Stimulated activated memory B cell treated with anti-CD40 and anti-IgM and Interleukin-4, amounts not matched to agents 10 μg/mL and 1 μg/mL and 100 μg/mL, for 72 hours (primary cell): ENCODE data around the gene RAB37.

Source experiments
- ATAC-seq: fragments of 150-1000 bp; cut with Tn5 transposase; 2 replicates; pipeline ENCODE4 v1.10.0; 2021
- H3K27ac Mint-ChIP-seq: one replicate; pipeline ENCODE4 v1.8.0; 2022; ENCODE audit warnings: mild to moderate bottlenecking, mixed read lengths
- H3K27me3 Mint-ChIP-seq: one replicate; pipeline ENCODE4 v1.8.0; 2022; ENCODE audit warnings: mixed read lengths
- H3K36me3 Mint-ChIP-seq: one replicate; pipeline ENCODE4 v1.8.0; 2022; ENCODE audit warnings: mixed read lengths
- H3K4me1 Mint-ChIP-seq: one replicate; pipeline ENCODE4 v1.8.0; 2022; ENCODE audit warnings: mixed read lengths
- H3K4me3 Mint-ChIP-seq: one replicate; pipeline ENCODE4 v1.8.0; 2022; ENCODE audit warnings: mild to moderate bottlenecking, moderate library complexity, mixed read lengths
- H3K9me3 Mint-ChIP-seq: one replicate; pipeline ENCODE4 v1.8.0; 2022; ENCODE audit warnings: mixed read lengths

The RAB37 gene

DNA sequence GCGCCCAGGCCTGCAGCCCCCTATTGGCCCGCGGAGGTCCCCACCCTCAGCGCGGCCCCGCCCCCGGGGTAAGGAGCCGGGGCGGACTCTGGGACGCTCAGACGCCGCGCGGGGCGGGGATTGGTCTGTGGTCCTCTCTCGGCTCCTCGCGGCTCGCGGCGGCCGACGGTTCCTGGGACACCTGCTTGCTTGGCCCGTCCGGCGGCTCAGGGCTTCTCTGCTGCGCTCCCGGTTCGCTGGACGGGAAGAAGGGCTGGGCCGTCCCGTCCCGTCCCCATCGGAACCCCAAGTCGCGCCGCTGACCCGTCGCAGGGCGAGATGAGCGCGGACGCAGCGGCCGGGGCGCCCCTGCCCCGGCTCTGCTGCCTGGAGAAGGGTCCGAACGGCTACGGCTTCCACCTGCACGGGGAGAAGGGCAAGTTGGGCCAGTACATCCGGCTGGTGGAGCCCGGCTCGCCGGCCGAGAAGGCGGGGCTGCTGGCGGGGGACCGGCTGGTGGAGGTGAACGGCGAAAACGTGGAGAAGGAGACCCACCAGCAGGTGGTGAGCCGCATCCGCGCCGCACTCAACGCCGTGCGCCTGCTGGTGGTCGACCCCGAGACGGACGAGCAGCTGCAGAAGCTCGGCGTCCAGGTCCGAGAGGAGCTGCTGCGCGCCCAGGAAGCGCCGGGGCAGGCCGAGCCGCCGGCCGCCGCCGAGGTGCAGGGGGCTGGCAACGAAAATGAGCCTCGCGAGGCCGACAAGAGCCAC lies 11.6 kb downstream of the RAB37 start, which contains the start of gene NHERF1:
TSS of gene NHERF1 (plus strand) at position 100 of the 750 bp plus-strand sequence. CDS start at position 319, 219 bp downstream.
- Mint-ChIP-seq H3K9me3 (no peaks in the 10 kb centered on the region), H3K36me3 (peaks cover 17% of the 10 kb centered on the region), H3K27me3 (no peaks in the 10 kb centered on the region), H3K27ac (peak within 1 kb of the TSS; percentile 82), H3K4me1 (peaks cover 59% of the 10 kb centered on the region), H3K4me3 (peak within 1 kb of the TSS; percentile 95)
- peak; percentile 98 for ATAC-seq

DNA sequence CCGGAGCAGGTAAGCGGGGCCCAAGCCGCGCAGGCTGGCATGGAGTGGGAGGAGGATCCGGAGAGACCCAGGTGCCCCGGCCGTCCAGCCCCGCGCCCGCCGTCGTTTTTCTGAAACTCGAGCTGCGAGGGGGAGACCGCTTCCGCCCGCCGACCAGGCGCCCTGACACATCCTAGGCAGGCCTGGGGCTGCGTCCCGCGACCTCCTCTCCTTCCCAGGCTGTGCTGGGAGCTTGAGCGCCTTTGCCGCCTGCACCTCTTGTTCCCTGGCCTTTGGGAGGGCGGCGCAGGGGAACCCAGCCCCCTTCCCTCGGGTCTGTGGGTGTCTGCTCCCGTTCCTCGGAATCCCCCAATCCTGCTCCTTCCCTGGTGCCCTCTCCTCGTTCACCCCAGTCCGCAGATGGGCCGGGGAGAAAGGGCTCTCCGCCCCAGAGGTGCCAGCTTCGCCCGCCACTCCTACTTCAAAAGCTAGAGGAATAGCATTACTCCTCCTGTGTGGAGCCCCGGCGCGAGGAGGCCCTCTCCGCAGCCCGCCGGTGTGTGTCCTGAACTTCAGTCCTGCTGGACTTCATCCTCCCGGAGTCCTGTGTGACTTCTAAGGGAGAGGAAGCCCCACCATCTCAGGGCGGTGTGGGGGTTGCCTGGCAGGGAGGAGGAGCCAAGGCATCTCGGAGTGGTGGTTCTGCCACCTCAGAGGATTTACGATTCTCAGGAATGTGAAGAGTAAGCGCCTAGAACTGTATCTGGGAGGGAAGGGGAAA lies 12.4 kb downstream of the RAB37 start:
- ATAC-seq = peak; percentile 4
- H3K27ac Mint-ChIP-seq = peak overlapping the region; percentile 82
- H3K4me1 Mint-ChIP-seq = peaks cover 59% of the 10 kb centered on the region
- H3K27me3 Mint-ChIP-seq = no peaks in the 10 kb centered on the region
- no peaks in the 10 kb centered on the region for H3K9me3 Mint-ChIP-seq
- H3K4me3 Mint-ChIP-seq = peak overlapping the region; percentile 95
- peaks cover 17% of the 10 kb centered on the region for H3K36me3 Mint-ChIP-seq

DNA sequence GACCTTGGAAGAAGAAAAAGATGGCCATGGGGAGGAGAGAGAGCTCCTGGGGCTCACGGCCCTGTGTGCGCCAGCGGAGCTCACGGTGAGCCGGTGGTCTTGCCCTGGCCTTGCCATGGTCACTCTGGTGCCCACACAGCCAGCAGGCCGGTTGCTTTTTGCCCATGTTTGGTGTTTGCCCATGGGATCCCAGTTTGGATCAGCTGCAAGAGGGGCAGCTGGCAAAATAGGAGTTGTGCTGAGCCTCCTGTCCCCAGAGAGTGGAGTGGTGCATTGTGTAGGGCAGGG lies 12.9 kb downstream of the RAB37 start:
- Mint-ChIP-seq H3K9me3 (no peaks in the 10 kb centered on the region), H3K4me1 (peaks cover 59% of the 10 kb centered on the region), H3K4me3 (peak overlapping the region; percentile 95), H3K27ac (peak overlapping the region; percentile 82), H3K36me3 (peaks cover 17% of the 10 kb centered on the region), H3K27me3 (no peaks in the 10 kb centered on the region)
- ATAC-seq = no peak

DNA sequence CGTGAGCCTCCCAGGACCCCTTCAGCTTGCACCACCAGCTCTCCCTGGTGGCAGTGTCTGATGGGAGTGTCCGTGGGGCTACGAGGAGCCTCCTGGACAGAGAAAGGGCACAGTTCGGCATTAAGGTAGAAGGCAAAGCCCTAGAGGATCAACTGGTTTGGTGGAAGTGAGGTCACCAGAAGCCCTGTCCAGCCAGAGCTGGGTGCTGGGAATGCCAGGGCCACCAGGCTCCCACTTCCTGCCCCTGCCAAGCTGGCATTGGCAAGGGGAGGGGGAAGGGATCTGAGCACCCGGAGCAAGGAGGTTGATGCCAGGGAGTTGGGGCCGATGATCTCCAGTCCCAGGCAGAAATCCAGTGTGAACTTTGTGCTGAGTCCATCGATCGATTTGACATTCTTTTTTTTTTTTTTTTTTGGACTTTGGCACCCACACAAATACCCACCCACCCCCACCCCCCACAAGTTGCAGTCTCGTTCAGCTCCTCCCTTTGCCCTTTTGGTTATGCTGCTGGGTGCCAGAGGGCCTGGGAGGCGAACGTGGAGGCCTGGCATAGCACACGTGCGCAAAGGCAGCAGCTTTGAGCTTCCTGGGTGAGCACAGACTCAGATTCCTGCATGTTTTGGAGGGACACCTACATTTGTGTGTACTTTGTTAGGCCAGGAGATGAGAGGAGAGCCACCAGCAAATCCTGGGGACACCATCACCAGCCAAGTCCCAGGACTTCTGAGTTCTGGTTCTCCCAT lies 13.4 kb downstream of the RAB37 start:
- Mint-ChIP-seq H3K4me3 (peak overlapping the region; percentile 95), H3K4me1 (peaks cover 63% of the 10 kb centered on the region), H3K27me3 (no peaks in the 10 kb centered on the region), H3K36me3 (peaks cover 17% of the 10 kb centered on the region), H3K9me3 (no peaks in the 10 kb centered on the region), H3K27ac (peak overlapping the region; percentile 82)
- ATAC-seq = no peak

DNA sequence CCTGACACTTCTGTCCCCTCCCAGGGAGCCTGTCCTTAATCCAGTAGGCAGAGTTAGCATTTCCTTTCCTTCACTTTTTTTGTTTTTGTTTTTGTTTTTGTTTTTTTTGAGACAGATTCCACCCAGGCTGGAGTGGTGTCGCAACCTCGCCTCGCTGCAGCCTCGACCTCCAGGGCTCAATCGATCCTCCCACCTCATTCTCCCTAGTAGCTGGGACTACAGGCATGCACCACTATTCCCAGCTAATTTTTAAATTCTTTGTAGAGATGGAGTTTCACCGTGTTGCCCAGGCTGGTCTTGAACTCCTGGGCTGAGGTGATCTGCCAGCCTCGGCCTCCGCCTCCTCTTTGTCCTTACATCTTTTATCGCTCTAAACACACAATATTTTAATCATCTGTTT lies 15.4 kb downstream of the RAB37 start:
- peaks cover 73% of the 10 kb centered on the region for H3K4me1 Mint-ChIP-seq
- ATAC-seq = no peak
- no peak overlapping the region for H3K4me3 Mint-ChIP-seq
- H3K27ac Mint-ChIP-seq = no peak overlapping the region
- no peaks in the 10 kb centered on the region for H3K9me3 Mint-ChIP-seq
- no peaks in the 10 kb centered on the region for H3K27me3 Mint-ChIP-seq
- H3K36me3 Mint-ChIP-seq = peaks cover 17% of the 10 kb centered on the region

DNA sequence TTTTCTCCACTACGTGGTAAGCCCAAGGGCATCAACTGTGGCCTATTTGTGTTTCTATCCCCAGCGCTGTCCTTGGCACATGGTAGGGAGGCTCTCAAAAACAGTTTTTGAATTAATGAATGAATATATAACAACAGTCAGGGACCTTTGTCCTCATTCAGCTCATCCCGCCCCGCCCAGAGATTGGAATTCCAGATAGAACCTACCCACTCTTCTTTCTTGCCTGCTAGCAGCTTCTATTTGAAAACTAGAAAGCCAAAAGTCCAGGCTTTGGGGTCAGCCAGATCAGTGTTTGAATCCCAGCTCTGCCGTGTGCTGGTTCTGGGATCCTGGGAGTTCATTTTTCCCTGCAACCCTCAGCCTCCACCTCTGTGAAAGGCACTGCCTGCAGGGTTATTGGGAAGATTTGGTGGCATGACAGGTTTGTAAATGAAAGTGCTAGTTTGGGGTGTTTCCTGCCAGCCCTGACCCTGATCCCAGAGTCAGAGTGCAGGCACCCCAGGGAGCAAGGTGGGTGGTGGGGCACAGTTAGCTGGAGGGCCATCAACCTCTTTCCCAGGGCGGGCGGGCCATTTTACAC lies 15.9 kb downstream of the RAB37 start:
- peaks cover 78% of the 10 kb centered on the region for H3K4me1 Mint-ChIP-seq
- H3K4me3 Mint-ChIP-seq = no peak overlapping the region
- no peaks in the 10 kb centered on the region for H3K27me3 Mint-ChIP-seq
- H3K9me3 Mint-ChIP-seq = no peaks in the 10 kb centered on the region
- peaks cover 17% of the 10 kb centered on the region for H3K36me3 Mint-ChIP-seq
- H3K27ac Mint-ChIP-seq = no peak overlapping the region
- ATAC-seq = no peak

DNA sequence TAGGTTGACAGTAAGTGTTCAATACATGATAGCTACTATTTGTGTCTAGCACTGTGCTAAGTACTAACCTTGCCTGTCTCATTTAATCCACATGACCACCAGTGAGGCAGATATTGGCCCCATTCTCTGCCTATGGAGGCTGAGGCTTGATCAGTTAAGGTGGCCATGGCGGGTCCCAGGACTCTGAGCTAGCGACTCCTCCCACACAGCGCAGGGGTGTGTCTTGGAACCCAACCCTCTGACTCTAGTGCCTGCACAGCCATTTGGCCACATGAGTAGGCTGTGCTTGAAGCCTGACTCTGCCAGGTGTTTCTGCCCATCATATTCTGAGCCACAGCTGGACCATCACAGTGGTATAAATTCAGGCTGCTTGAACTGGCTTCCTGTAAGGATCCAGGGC lies 17.8 kb downstream of the RAB37 start:
- Mint-ChIP-seq H3K27ac (peak overlapping the region; percentile 13), H3K27me3 (no peaks in the 10 kb centered on the region), H3K9me3 (no peaks in the 10 kb centered on the region), H3K36me3 (peaks cover 17% of the 10 kb centered on the region), H3K4me1 (peaks cover 90% of the 10 kb centered on the region), H3K4me3 (no peak overlapping the region)
- no peak for ATAC-seq

DNA sequence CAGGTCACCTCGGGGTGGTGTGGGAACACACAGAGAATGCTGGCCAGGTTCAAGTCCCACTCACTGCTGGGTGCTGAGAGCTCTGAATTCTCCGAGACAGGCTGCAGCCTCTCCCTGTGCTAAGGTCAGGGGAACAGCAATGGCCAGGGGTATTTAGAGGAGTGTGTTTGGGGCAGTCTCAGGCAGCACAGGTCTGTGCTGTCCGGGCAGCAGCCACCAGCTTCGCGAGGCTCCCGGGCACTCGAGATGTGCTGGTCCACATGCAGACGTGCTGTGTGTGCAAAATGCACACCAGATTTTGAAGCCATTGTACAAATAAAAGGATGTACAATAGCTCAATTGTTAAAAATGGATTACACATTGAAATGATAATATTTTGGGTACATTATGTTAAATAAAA lies 18.5 kb downstream of the RAB37 start:
- H3K4me1 Mint-ChIP-seq = peaks cover 90% of the 10 kb centered on the region
- ATAC-seq = no peak

DNA sequence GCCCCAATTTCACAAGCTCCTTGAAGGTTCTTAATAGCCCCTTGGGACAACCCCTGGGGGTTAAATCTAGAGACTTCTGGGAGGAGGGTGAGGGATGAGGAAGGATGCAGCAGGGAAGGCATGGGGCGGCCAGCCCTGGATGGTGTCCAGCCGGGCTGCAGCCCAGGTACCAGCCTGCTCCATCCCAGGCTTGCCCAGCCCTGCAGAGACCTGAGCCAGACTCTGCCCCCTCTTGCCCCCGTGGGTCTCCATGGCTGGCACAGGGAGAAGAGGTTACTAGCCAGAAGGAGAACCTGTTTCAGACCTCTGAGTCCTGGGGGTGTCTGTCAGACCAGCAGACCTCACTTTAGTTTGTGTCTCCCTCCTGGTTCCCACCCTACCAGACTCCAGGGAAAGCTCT lies 19.8 kb downstream of the RAB37 start:
- H3K4me3 Mint-ChIP-seq = no peak overlapping the region
- no peak for ATAC-seq
- H3K27ac Mint-ChIP-seq = no peak overlapping the region
- peaks cover 12% of the 10 kb centered on the region for H3K36me3 Mint-ChIP-seq
- H3K4me1 Mint-ChIP-seq = peaks cover 78% of the 10 kb centered on the region
- H3K9me3 Mint-ChIP-seq = no peaks in the 10 kb centered on the region
- no peaks in the 10 kb centered on the region for H3K27me3 Mint-ChIP-seq

More for the DNA sequence above, 18.5 kb downstream of the RAB37 start:
- Mint-ChIP-seq H3K4me3 (no peak overlapping the region), H3K27ac (no peak overlapping the region), H3K36me3 (peaks cover 17% of the 10 kb centered on the region), H3K9me3 (no peaks in the 10 kb centered on the region), H3K27me3 (no peaks in the 10 kb centered on the region)

DNA sequence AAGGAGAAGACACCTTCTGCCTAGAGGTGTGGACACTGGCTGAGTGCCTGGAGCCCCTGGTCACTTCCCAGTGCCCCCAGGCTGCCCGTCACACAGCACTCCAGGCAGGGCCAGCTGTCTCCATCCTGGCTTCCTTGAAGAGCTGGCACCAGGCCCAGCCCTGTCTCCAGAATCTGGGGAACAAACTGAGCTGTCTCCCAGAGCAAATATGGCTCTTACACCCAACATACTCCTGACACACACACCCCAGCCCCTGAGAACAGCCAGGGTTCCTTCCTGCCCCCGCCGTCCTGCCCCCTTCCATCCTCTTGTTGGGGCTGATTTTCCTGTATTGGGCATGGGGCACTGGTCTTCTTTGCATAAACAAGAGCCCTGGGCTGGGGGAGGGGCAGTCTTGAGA lies 20.4 kb downstream of the RAB37 start:
- peak overlapping the region; percentile 25 for H3K27ac Mint-ChIP-seq
- H3K4me3 Mint-ChIP-seq = no peak overlapping the region
- H3K9me3 Mint-ChIP-seq = no peaks in the 10 kb centered on the region
- peaks cover 8% of the 10 kb centered on the region for H3K36me3 Mint-ChIP-seq
- H3K4me1 Mint-ChIP-seq = peaks cover 72% of the 10 kb centered on the region
- no peak for ATAC-seq
- H3K27me3 Mint-ChIP-seq = no peaks in the 10 kb centered on the region

DNA sequence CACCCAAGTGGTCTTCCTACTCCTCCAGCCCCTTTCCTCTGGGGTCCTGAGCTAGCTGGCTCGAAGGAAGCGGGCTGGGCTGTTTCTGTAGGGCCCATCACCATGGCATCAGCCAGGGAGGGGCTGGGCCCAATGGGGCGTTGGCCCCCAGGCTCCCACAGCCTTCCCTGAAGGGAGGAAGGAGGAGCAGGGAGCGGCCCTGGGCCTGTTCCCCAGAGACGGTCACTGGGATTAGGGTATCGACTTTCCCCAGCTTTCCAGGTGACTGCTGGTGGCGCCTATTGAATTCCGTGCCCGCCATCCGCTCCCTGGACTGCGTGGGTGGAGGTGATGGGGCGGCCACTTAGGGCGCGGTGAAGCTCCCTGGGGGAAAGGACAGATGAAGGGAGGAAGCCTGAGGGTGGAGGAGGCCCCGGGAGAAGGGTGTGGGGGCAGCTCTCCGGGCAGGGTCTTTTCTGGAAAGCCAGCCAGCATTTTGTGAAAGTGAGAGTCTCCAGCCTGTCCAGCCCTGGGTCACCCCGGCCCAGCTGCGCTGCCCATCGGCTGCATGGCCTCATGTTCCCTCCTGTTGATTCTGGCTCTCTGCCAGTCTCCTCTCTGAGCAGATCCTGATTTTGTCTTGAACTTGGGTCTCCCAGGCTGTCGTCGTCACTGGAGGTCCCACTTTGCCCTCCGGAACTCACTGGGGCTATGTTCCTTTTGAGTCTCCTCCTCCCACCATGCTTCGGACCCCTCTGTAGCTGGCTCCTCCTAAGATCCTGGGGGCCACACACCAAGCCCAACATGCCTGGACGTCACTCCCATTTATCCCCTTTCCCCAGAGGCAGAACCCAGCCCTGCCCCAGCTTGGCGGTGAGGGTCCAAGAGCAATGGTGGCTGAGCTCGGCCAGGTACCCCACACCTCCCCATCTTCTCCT lies 21.1 kb downstream of the RAB37 start:
- Mint-ChIP-seq H3K9me3 (no peaks in the 10 kb centered on the region), H3K4me1 (peaks cover 68% of the 10 kb centered on the region), H3K27me3 (no peaks in the 10 kb centered on the region), H3K27ac (peak overlapping the region; percentile 64), H3K36me3 (peaks cover 1% of the 10 kb centered on the region), H3K4me3 (no peak overlapping the region)
- ATAC-seq = no peak

DNA sequence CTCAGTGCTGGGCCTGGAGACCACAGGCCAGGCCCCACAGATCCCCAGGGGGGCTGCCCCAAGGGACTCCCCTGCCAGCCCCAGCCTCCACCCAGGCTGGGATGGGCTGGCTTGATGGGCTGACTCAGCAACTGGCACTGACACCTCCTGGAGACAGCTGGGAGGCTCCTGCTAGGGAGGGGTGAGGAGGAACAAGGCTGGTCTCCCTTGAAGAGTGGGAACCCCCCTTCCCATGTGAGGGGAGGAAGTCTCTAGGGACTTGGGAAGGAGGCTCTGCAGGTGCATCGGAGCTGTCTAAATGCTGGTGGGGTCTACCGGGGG lies 21.8 kb downstream of the RAB37 start:
- no peaks in the 10 kb centered on the region for H3K9me3 Mint-ChIP-seq
- no peaks in the 10 kb centered on the region for H3K36me3 Mint-ChIP-seq
- peaks cover 68% of the 10 kb centered on the region for H3K4me1 Mint-ChIP-seq
- ATAC-seq = peak; percentile 66
- H3K27ac Mint-ChIP-seq = peak overlapping the region; percentile 64
- no peaks in the 10 kb centered on the region for H3K27me3 Mint-ChIP-seq
- H3K4me3 Mint-ChIP-seq = no peak overlapping the region

DNA sequence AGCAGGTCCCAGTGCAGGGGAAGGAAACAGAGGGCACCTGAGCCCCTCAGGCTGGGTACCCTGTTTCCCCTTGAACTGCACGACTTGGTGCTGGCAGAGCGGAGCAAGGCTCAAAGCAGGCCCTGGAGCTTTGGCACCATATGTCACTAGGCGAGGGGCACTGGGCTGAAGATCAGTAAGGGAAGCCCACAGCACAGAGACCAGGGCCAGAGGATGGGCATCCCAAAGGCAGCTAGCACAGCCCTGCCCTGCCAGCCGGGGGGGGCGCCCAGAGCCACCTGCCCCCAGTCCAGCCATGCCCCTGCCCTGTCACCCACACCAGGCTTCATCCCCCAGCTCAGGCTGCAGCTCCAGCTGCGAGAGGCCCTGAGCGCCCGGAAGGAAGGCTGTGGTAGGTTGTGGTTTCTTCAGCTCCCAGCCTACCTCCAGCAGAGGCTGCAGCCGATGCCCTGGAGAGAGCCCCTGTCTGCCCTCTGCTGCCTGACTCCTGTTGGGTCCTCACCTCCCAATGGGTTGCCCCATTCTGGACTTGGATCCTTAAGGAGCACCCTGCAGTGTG lies 22.3 kb downstream of the RAB37 start:
- Mint-ChIP-seq H3K27me3 (no peaks in the 10 kb centered on the region), H3K36me3 (no peaks in the 10 kb centered on the region), H3K4me3 (peak overlapping the region; percentile 22), H3K27ac (peak overlapping the region; percentile 64), H3K9me3 (no peaks in the 10 kb centered on the region), H3K4me1 (peaks cover 66% of the 10 kb centered on the region)
- ATAC-seq = peak; percentile 79

DNA sequence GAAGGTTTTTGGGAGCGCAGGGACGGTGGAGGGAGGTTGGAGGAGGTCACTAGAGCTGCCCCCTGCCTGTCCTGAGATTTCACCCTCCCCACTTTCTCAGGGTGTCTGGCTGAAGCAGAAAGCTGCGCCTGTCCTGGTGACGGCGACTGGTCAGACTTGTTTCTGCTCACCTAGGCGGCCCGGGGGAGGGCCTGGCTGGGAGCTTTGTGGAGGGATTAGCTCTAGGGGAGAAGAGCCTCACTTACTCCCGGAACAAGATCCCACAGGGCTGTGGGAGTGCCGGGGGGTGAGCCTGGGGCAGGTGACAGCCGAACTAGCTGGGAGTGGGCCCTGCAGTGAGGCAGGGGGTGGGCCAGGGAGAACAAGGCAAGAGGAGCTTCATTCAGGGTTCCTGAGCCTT lies 22.9 kb downstream of the RAB37 start:
- no peak for ATAC-seq
- H3K27me3 Mint-ChIP-seq = no peaks in the 10 kb centered on the region
- H3K9me3 Mint-ChIP-seq = no peaks in the 10 kb centered on the region
- H3K4me3 Mint-ChIP-seq = no peak overlapping the region
- no peaks in the 10 kb centered on the region for H3K36me3 Mint-ChIP-seq
- H3K27ac Mint-ChIP-seq = peak overlapping the region; percentile 64
- peaks cover 60% of the 10 kb centered on the region for H3K4me1 Mint-ChIP-seq
